HCT116 (cell line): ENCODE data around the gene CENPP.

Experiments used
- ATF3 ChIP-seq: IDR thresholded peaks from 2 replicates; pipeline ENCODE4 v1.6.1; 2012
- CEBPB ChIP-seq: IDR thresholded peaks from 2 replicates; pipeline ENCODE4 v1.6.1; 2012; ENCODE audit warnings: low read depth
- CTCF ChIP-seq, 3 experiments: fragments of 200-600 bp in 1 of 3; sonication (generic) in 1 of 3; IDR thresholded peaks in 2 of 3; conservative IDR thresholded peaks in 1 of 3; 2 replicates each; pipeline ENCODE4 v1.5.1; 2012 to 2017; ENCODE audit warnings: low read depth in 2 of 3, low read length in 2 of 3, antibody characterized with exemption in 1 of 3, borderline replicate concordance in 1 of 3, control low read depth in 1 of 3, mild to moderate bottlenecking in 1 of 3, mixed read lengths in 1 of 3, mixed run types in 1 of 3, moderate library complexity in 1 of 3; ENCODE audit not compliant: insufficient read depth in 1 of 3
- POLR2A ChIP-seq: IDR thresholded peaks from 2 replicates; pipeline ENCODE4 v1.7.0; 2011; ENCODE audit warnings: borderline replicate concordance; ENCODE audit not compliant: insufficient read depth, insufficient read length; ENCODE audit errors: extremely low read depth
- YY1 ChIP-seq: IDR thresholded peaks from 2 replicates; pipeline ENCODE4 v1.6.1; 2011; ENCODE audit warnings: low read length, low read depth, moderate library complexity, mild to moderate bottlenecking; ENCODE audit not compliant: insufficient replicate concordance; ENCODE audit errors: extremely low read depth

- TF ChIP-seq CTCF (IDR thresholded peaks at IDR 0.05 in 2 of 3, conservative IDR thresholded peaks at IDR 0.05 in 1 of 3; ENCODE audit: borderline replicate concordance in 1 of 3, insufficient read depth in 1 of 3, low read depth in 2 of 3, low read length in 2 of 3) = no peak
- TF ChIP-seq POLR2A = no peak
- no peak for TF ChIP-seq YY1
- TF ChIP-seq ATF3 = no peak
- no peak for TF ChIP-seq CEBPB
These were observed 120.8 kb downstream of the CENPP start for GRCh38 chr9:92446536-92446935.
